Gastrocnemius medialis (tissue), 4 donors: ENCODE results near the gene GLI3. TPM values are rescaled to one million over a fixed set of nuclear protein-coding genes. Genes with fewer than 3 reads are reported as not detected.

Experiments used
- ATAC-seq, 2 donors: fragments of 150-250 bp; one replicate each; pipeline ENCODE4 v1.9.1; 2016
- DNase-seq, 2 donors: peaks; one replicate each; pipeline ENCODE4 v3.0.0-alpha.2; 2019
- H3K27ac ChIP-seq, 4 donors: fragments of 200-600 bp; sonication (generic); 1 replicate in 1 of 4; 2 replicates in 3 of 4; pipeline ENCODE4 v1.5.1; 2016 to 2018; ENCODE audit warnings: mild to moderate bottlenecking in 2 of 4, moderate library complexity in 1 of 4
- H3K27me3 ChIP-seq, 3 donors: fragments of 200-600 bp; sonication (generic) in 2 of 3; 1 replicate in 1 of 3; 2 replicates in 2 of 3; pipeline versions ENCODE4 v1.5.1 to v1.6.0; 2016 to 2019; ENCODE audit warnings: mild to moderate bottlenecking in 1 of 3, moderate library complexity in 1 of 3
- H3K36me3 ChIP-seq, 2 donors: fragments of 200-600 bp; sonication (generic) in 1 of 2; one replicate each; pipeline ENCODE4 v1.5.1; 2017 to 2018
- H3K4me1 ChIP-seq, 2 donors: fragments of 200-600 bp; sonication (generic) in 1 of 2; one replicate each; pipeline ENCODE4 v1.5.1; 2016 to 2017; ENCODE audit warnings: mild to moderate bottlenecking in 2 of 2
- H3K4me3 ChIP-seq, 4 donors: fragments of 200-600 bp; sonication (generic) in 3 of 4; 1 replicate in 1 of 4; 2 replicates in 3 of 4; pipeline ENCODE4 v1.5.1; 2016 to 2019; ENCODE audit warnings: mild to moderate bottlenecking in 2 of 4
- H3K9me3 ChIP-seq, 3 donors: fragments of 200-600 bp; sonication (generic) in 2 of 3; 1 replicate in 1 of 3; 2 replicates in 2 of 3; pipeline ENCODE4 v1.5.1; 2016 to 2019
- POLR2A ChIP-seq, 2 donors: fragments of 450-650 bp; IDR thresholded peaks; one replicate each; pipeline ENCODE4 v1.6.1; 2017; ENCODE audit warnings: antibody characterized with exemption in 2 of 2, mild to moderate bottlenecking in 2 of 2, moderate library complexity in 2 of 2
- in situ Hi-C, 4 donors: fragments of 200-750 bp; cut with MboI; loops; one replicate each; pipeline versions ENCODE4 v1.15.0 to v1.8.0; 2017; ENCODE audit warnings: low sequenced_read_pairs in 4 of 4
- intact Hi-C: fragments of 100-400 bp; cut with DNase I; formaldehyde crosslinking; loops from one replicate; pipeline ENCODE4 v1.15.1; 2023; ENCODE audit warnings: low total_unique reads
- total RNA-seq, 4 donors: library from RNA; depleted of rRNA; stranded (reverse); fragments of >200 nt; gene quantifications; one replicate each; pipeline versions ENCODE4 v1.1.0 to v1.2.3, GENCODE V29; 2016
- TF ChIP-seq, protein P1 (sequence below), 5 experiments: fragments of 450-650 bp in 3 of 5; fragments of 200-600 bp in 2 of 5; sonication (generic) in 2 of 5; IDR thresholded peaks in 4 of 5; conservative IDR thresholded peaks in 1 of 5; 1 replicate in 4 of 5; 2 replicates in 1 of 5; pipeline ENCODE4 v1.5.1; 2016 to 2019; ENCODE audit warnings: antibody characterized with exemption in 5 of 5, mild to moderate bottlenecking in 3 of 5, moderate library complexity in 3 of 5

Gene GLI3
- total RNA-seq, 4 donors from 2014 or later: 0.46 to 1.6 (median 0.81) TPM

DNA sequence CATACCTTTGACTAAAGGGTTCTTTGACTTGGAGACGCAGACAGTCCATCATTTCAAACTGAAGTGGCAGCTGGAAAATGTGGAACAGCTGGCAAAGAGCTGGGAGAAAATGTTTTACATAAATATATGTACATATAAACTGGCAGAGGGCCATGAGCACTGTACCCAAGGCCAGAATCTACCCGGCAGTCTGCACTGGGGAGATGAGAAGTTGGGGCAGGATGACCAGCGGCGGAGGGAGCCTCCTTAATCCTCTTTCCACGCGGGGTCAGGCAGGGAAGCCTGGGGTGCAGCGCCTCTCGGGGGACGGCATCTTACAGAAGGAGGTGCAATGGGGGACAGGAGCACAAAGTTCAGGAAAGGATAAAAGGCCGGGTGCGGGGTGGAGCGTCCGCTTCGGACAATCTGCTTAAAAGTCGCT is 1.3 kb downstream of the GLI3 start:
- Histone ChIP-seq H3K4me3 (peak overlapping the region; percentile 74 to 89 (median 80)), H3K4me1 (peaks cover 9 to 19% of the 10 kb centered on the region in 2 donors), H3K36me3 (no peaks in the 10 kb centered on the region), H3K27ac (peak overlapping the region in 3 of 4 donors; percentile 73 to 88 (median 78)), H3K9me3 (no peaks in the 10 kb centered on the region), H3K27me3 (peaks cover 6 to 26% (median 17%) of the 10 kb centered on the region in 3 donors)
- ATAC-seq (no peak), DNase-seq (no peak)
- no peak for TF ChIP-seq POLR2A (IDR thresholded peaks at IDR 0.05)
- TF ChIP-seq, protein P1, sequence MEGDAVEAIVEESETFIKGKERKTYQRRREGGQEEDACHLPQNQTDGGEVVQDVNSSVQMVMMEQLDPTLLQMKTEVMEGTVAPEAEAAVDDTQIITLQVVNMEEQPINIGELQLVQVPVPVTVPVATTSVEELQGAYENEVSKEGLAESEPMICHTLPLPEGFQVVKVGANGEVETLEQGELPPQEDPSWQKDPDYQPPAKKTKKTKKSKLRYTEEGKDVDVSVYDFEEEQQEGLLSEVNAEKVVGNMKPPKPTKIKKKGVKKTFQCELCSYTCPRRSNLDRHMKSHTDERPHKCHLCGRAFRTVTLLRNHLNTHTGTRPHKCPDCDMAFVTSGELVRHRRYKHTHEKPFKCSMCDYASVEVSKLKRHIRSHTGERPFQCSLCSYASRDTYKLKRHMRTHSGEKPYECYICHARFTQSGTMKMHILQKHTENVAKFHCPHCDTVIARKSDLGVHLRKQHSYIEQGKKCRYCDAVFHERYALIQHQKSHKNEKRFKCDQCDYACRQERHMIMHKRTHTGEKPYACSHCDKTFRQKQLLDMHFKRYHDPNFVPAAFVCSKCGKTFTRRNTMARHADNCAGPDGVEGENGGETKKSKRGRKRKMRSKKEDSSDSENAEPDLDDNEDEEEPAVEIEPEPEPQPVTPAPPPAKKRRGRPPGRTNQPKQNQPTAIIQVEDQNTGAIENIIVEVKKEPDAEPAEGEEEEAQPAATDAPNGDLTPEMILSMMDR (IDR thresholded peaks at IDR 0.05 in 4 of 5, conservative IDR thresholded peaks at IDR 0.05 in 1 of 5): no peak
- intact Hi-C loops (loop anchor here (2.0 to 5.0 kb wide), 2 partner anchors 27 to 258 kb away; no protein-coding TSS in a partner anchor), in situ Hi-C loops (loop anchor here in 1 of 4 donors (25.0 kb wide), 1 partner anchor 248 kb away; no protein-coding TSS in a partner anchor)

DNA sequence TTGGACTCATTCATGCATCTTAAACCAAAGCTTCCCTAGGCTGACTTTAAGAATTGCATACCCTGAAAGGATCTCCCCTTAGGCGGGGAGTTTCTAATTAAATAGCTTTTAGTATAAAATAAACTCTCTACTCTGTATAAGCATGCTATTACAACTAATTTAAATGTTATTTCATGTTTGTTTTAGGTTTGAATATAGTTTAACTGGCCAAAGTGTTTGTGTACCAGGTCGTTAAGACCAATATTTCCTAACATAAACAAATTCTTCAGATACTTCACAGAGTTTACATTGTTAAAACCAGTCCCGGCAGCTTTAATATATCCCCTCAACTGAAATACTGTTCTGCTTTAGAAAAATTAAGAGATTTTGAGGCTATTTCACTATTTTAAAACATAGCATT is 2.3 kb downstream of the GLI3 start:
- H3K36me3 ChIP-seq: no peaks in the 10 kb centered on the region
- intact Hi-C loops (loop anchor here (5.0 kb wide), 1 partner anchor 257 kb away; no protein-coding TSS in a partner anchor), in situ Hi-C loops (loop anchor here in 1 of 4 donors (25.0 kb wide), 1 partner anchor 247 kb away; no protein-coding TSS in a partner anchor)
- no peak for DNase-seq
- TF ChIP-seq, protein P1 (IDR thresholded peaks at IDR 0.05 in 4 of 5, conservative IDR thresholded peaks at IDR 0.05 in 1 of 5): no peak
- no peak for TF ChIP-seq POLR2A (IDR thresholded peaks at IDR 0.05)
- H3K27me3 ChIP-seq: peaks cover 6 to 31% (median 17%) of the 10 kb centered on the region in 3 donors
- no peak overlapping the region for H3K27ac ChIP-seq
- H3K9me3 ChIP-seq: no peaks in the 10 kb centered on the region
- H3K4me1 ChIP-seq: peaks cover 9 to 19% of the 10 kb centered on the region in 2 donors
- H3K4me3 ChIP-seq: no peak overlapping the region
- ATAC-seq: no peak

DNA sequence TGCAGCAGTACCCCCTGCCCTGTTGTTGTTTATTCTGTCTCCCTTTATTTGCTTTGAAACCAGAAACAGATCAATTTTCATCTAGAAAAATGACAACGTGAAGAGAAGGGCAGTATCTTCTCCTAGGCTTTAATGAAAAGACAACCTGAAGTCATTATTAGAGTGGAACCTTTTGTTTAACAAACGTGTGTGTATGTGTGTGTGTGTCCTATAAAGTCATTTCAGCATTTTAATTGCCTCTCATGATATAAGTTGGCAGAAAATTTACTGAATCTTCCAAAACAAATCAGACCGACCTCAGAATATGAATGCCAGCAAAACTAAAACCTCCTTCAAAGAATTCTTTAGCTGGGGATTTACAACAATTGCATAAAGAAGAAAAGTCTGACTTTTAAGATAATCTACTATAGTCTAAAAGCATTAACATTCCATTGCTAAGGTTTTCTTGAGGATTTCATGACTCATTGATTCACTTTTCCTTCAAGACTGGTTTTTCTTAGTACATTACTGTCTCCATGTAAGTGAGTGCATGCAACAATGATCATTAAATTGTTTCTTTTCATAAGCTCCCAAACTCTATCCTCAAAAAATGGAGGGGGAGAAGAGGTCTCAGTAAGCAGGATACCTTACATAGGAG is 3.2 kb downstream of the GLI3 start:
- peaks cover 6 to 31% (median 18%) of the 10 kb centered on the region in 3 donors for H3K27me3 ChIP-seq
- no peak overlapping the region for H3K27ac ChIP-seq
- in situ Hi-C loops: loop anchor here in 1 of 4 donors (25.0 kb wide), 1 partner anchor 247 kb away; no protein-coding TSS in a partner anchor
- no peaks in the 10 kb centered on the region for H3K9me3 ChIP-seq
- ATAC-seq (no peak), DNase-seq (no peak)
- H3K4me3 ChIP-seq: no peak overlapping the region
- no peaks in the 10 kb centered on the region for H3K36me3 ChIP-seq
- no peak for TF ChIP-seq POLR2A (IDR thresholded peaks at IDR 0.05)
- TF ChIP-seq, protein P1 (IDR thresholded peaks at IDR 0.05 in 4 of 5, conservative IDR thresholded peaks at IDR 0.05 in 1 of 5): no peak
- intact Hi-C loops: no loop called here
- H3K4me1 ChIP-seq: peaks cover 13 to 19% of the 10 kb centered on the region in 2 donors

DNA sequence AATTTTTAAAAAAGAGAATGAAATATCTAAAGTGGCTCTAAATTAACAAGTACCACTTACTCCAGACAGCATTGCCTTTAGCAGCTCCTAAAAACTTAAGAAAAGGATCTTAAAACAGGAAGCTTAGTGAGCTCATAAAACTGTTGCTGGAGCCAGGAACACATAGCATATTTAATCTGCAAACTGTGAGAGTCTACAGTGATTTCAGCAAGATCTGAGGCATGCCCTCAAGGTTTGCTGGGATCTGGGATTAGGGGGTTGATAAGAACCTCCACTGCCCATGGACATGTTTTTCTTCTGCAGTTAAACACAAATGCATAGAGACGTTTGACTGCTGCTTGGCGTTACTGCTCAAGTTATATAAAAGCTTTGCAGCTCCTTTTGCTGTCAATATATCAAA is 3.8 kb downstream of the GLI3 start:
- TF ChIP-seq, protein P1 (IDR thresholded peaks at IDR 0.05 in 4 of 5, conservative IDR thresholded peaks at IDR 0.05 in 1 of 5): no peak
- no peak for TF ChIP-seq POLR2A (IDR thresholded peaks at IDR 0.05)
- DNase-seq: no peak
- H3K4me3 ChIP-seq: no peak overlapping the region
- H3K27me3 ChIP-seq: peaks cover 6 to 36% (median 24%) of the 10 kb centered on the region in 3 donors
- H3K36me3 ChIP-seq: no peaks in the 10 kb centered on the region
- peaks cover 11 to 21% of the 10 kb centered on the region in 2 donors for H3K4me1 ChIP-seq
- H3K27ac ChIP-seq: no peak overlapping the region
- in situ Hi-C loops (loop anchor here in 1 of 4 donors (25.0 kb wide), 1 partner anchor 246 kb away; no protein-coding TSS in a partner anchor), intact Hi-C loops (no loop called here)
- no peaks in the 10 kb centered on the region for H3K9me3 ChIP-seq
- no peak for ATAC-seq
